KOPT-K1 (cell line): ENCODE measurements around the gene SERPINI2.

Experiments used
- H3K27ac ChIP-seq: fragments of 200-600 bp; sonication (generic); 2 replicates; pipeline ENCODE4 v1.5.1; 2016; ENCODE audit warnings: antibody characterized with exemption, mild to moderate bottlenecking, low read depth, low read length; ENCODE audit not compliant: poor library complexity, severe bottlenecking
- H3K36me3 ChIP-seq: fragments of 200-600 bp; sonication (generic); 2 replicates; pipeline ENCODE4 v1.5.1; 2017; ENCODE audit warnings: antibody characterized with exemption, mild to moderate bottlenecking, low read length, moderate library complexity; ENCODE audit not compliant: insufficient read depth
- H3K9me3 ChIP-seq: fragments of 200-600 bp; sonication (generic); 2 replicates; pipeline ENCODE4 v1.5.1; 2017; ENCODE audit warnings: antibody characterized with exemption, low read length, mild to moderate bottlenecking; ENCODE audit not compliant: insufficient read depth, poor library complexity, severe bottlenecking

SERPINI2 gene

GRCh38 chr3:167473863-167474262 is at the start of gene SERPINI2:
TSS of gene SERPINI2 (minus strand) at chr3:167474042. CDS start at chr3:167471834, 2,208 bp downstream.
- Histone ChIP-seq H3K9me3 (no peaks in the 10 kb centered on the region), H3K27ac (no peak within 1 kb of the TSS), H3K36me3 (no peaks in the 10 kb centered on the region)

- Histone ChIP-seq H3K36me3 (no peaks in the 10 kb centered on the region), H3K27ac (no peak overlapping the region), H3K9me3 (no peaks in the 10 kb centered on the region)
These were observed 47.1 kb upstream of the SERPINI2 start for GRCh38 chr3:167521006-167521355.

- Histone ChIP-seq H3K27ac (no peak overlapping the region), H3K36me3 (no peaks in the 10 kb centered on the region)
These were observed 46.6 kb upstream of the SERPINI2 start for GRCh38 chr3:167520266-167521005.

GRCh38 chr3:167507954-167508353 is 34.1 kb upstream of the SERPINI2 start:
- Histone ChIP-seq H3K36me3 (no peaks in the 10 kb centered on the region), H3K9me3 (no peaks in the 10 kb centered on the region), H3K27ac (no peak overlapping the region)

More at GRCh38 chr3:167520266-167521005, 46.6 kb upstream of the SERPINI2 start:
- no peaks in the 10 kb centered on the region for H3K9me3 ChIP-seq

GRCh38 chr3:167502401-167502800 is 28.6 kb upstream of the SERPINI2 start:
- Histone ChIP-seq H3K9me3 (no peaks in the 10 kb centered on the region), H3K27ac (no peak overlapping the region)

GRCh38 chr3:167501941-167502340 is 28.1 kb upstream of the SERPINI2 start:
- Histone ChIP-seq H3K36me3 (no peaks in the 10 kb centered on the region), H3K9me3 (no peaks in the 10 kb centered on the region), H3K27ac (no peak overlapping the region)

More at GRCh38 chr3:167502401-167502800, 28.6 kb upstream of the SERPINI2 start:
- H3K36me3 ChIP-seq, result no peaks in the 10 kb centered on the region

GRCh38 chr3:167497903-167498302 is 24.1 kb upstream of the SERPINI2 start:
- H3K36me3 ChIP-seq, result no peaks in the 10 kb centered on the region
- no peaks in the 10 kb centered on the region for H3K9me3 ChIP-seq
- no peak overlapping the region for H3K27ac ChIP-seq

- no peaks in the 10 kb centered on the region for H3K36me3 ChIP-seq
- no peak overlapping the region for H3K27ac ChIP-seq
- H3K9me3 ChIP-seq, result no peaks in the 10 kb centered on the region
These were observed 19.4 kb upstream of the SERPINI2 start for GRCh38 chr3:167493244-167493643.

GRCh38 chr3:167491621-167492020 is 17.8 kb upstream of the SERPINI2 start:
- H3K9me3 ChIP-seq, result no peaks in the 10 kb centered on the region
- no peaks in the 10 kb centered on the region for H3K36me3 ChIP-seq
- no peak overlapping the region for H3K27ac ChIP-seq

GRCh38 chr3:167489571-167489970 is 15.7 kb upstream of the SERPINI2 start:
- Histone ChIP-seq H3K27ac (no peak overlapping the region), H3K36me3 (no peaks in the 10 kb centered on the region)

GRCh38 chr3:167487556-167487955 is 13.7 kb upstream of the SERPINI2 start:
- no peaks in the 10 kb centered on the region for H3K36me3 ChIP-seq
- no peaks in the 10 kb centered on the region for H3K9me3 ChIP-seq
- no peak overlapping the region for H3K27ac ChIP-seq

More at GRCh38 chr3:167489571-167489970, 15.7 kb upstream of the SERPINI2 start:
- no peaks in the 10 kb centered on the region for H3K9me3 ChIP-seq

- Histone ChIP-seq H3K36me3 (no peaks in the 10 kb centered on the region), H3K9me3 (no peaks in the 10 kb centered on the region), H3K27ac (no peak overlapping the region)
These were observed 10.7 kb upstream of the SERPINI2 start for GRCh38 chr3:167484551-167484950.

- Histone ChIP-seq H3K9me3 (no peaks in the 10 kb centered on the region), H3K36me3 (no peaks in the 10 kb centered on the region), H3K27ac (no peak overlapping the region)
These were observed 10.1 kb upstream of the SERPINI2 start for GRCh38 chr3:167483708-167484475.

- no peaks in the 10 kb centered on the region for H3K9me3 ChIP-seq
- H3K36me3 ChIP-seq, result no peaks in the 10 kb centered on the region
- no peak overlapping the region for H3K27ac ChIP-seq
These were observed 7.3 kb upstream of the SERPINI2 start for GRCh38 chr3:167481164-167481563.

GRCh38 chr3:167480748-167481147 is 6.9 kb upstream of the SERPINI2 start:
- Histone ChIP-seq H3K27ac (no peak overlapping the region), H3K36me3 (no peaks in the 10 kb centered on the region), H3K9me3 (no peaks in the 10 kb centered on the region)
